ENCODE results near the gene ING5.
"Not testable (repeated sequence)": the region's sequence is repeated elsewhere in the genome, so short reads cannot be mapped to it uniquely, and the experiment has no call there.

ING5 gene

DNA sequence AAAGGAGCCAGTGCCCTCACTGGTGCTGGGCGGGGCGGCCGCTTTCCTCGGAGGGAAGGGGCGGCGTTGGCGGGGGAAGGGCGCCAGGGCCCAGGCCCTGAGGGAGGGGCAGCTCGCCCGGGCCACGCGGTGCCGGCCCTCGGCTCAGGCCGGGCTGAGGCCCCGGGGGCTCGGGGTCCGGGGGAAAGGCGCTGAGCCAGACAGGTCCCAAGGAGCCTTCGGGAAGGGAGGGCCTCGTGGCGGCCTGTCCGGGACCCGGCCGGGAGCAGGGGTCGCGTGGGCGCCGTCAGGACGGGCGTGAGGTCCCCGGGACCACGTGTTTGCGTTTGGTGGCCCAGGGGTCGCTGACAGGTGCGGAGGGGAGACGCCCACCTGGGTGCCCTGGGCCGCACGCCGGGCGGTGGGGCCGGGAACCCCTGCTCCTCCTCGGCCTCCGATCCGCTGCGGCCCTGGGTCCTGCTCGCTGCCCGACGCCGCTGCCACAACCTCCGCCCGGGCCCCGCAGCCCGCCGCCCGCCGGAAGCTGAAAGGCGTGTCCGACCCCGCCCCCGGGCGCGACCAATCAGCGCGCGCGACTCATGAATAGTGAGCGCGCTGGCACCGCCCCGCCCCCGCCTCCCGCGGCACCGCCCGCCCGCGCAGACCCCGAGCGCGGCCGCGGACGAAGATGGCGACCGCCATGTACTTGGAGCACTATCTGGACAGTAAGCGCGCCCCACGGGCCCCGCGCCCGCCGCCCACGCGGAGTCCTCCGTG, at the start of gene ING5:
ING5 (plus strand) TSS at position 641 of the 756 bp plus-strand sequence; CDS start at position 668, 27 bp downstream.
- peaks cover 53% of the 10 kb centered on the region for H3K4me1 Mint-ChIP-seq
- DNase-seq (peak; percentile 96 to 98), ATAC-seq (peak; percentile 80)
- no peaks in the 10 kb centered on the region for H3K27me3 Mint-ChIP-seq
- peaks cover 5 to 7% of the 10 kb centered on the region in 2 donors for H3K9me3 Mint-ChIP-seq
- peak within 1 kb of the TSS; percentile 94 to 97 for H3K4me3 Mint-ChIP-seq
- peak within 1 kb of the TSS; percentile 98 for H3K27ac Mint-ChIP-seq

DNA sequence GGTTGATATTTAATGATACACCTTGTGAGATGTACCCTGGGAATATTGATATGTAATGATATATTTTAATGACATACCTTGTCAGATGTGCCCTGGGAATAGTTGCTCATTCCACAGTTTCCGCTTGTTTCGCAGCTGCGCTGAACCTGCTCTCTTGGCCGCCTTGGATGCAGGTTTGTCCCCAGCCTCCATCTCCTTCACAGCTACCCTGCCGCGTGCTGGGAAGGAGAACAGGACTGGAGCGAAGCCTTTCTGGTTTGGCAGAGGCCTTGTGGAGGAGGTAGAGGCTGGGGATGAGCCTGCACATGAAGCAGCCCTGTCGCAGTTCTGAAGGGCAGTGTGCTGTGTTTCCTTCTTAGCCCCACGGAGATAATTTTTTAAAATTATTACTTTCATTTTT, 49.7 kb upstream of the ING5 start:
- Mint-ChIP-seq H3K27ac (no peak overlapping the region), H3K4me1 (peaks cover 13% of the 10 kb centered on the region), H3K9me3 (no peaks in the 10 kb centered on the region), H3K27me3 (no peaks in the 10 kb centered on the region), H3K4me3 (no peak overlapping the region)
- no peak for DNase-seq
- ATAC-seq, result no peak

DNA sequence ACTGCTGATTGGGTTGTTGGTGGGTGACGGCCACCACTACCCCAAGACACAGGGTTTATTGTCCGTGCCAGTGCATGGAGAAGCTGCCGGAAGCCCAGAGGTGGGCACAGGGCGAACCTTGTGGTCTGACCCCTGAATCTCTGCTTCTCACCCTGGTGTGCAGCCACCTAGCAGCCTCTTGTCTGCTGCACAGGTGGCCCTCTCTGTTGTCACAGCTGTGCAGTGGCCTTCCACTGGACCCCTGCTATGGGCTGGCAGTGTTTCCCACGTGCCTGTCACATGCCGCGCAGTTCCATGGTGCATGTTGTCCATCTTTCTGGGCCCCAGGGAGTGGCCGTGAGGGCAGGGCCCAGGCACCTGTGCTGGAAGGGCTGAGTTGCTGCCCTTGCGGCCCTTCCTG, 49.1 kb upstream of the ING5 start:
- H3K9me3 Mint-ChIP-seq, result no peaks in the 10 kb centered on the region
- no peaks in the 10 kb centered on the region for H3K27me3 Mint-ChIP-seq
- no peak overlapping the region for H3K4me3 Mint-ChIP-seq
- H3K27ac Mint-ChIP-seq, result no peak overlapping the region
- no peak for DNase-seq
- ATAC-seq, result no peak
- H3K4me1 Mint-ChIP-seq, result peaks cover 13% of the 10 kb centered on the region

DNA sequence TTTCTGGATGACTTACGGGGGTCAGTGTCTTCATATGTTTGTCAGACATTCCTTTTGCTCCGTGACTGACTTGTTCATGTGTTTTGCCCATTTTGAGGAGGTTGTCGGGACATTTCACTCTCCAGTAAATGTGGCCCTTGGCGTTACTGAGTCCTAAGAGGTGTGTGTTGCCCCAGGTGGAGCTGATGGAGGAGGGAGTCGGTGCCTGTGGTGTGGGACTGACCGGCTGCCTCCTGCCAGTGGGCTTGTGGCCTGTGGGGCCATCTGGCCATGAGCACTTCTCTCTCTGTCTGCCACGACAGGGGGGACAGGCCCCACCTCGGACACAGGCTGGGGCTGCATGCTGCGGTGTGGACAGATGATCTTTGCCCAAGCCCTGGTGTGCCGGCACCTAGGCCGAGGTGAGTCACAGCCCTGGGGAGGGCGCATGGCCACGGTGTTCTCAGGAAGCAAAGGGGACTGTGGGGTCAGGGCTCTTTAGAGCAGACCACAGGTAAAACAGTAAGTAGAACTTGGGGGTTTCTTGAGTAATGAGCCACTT, 48.6 kb upstream of the ING5 start:
- H3K27me3 Mint-ChIP-seq, result no peaks in the 10 kb centered on the region
- H3K27ac Mint-ChIP-seq, result no peak overlapping the region

DNA sequence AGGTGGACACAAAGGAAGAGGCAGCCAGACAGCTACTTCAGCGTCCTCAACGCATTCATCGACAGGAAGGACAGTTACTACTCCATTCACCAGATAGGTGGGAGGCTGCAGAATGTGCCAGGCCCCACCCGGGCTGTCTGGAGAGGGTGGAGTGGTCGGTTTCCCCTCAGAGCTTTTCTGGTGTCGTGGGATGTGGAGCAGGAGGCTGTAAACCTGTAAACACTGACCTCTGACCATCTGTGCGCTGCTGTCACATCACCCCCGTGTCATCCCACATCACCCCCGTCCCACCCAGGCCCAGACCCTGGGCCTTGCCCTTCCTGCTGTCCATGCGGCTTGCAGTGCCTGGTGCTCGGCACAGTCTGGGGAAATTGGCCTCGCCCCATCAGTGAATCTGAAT, 47.3 kb upstream of the ING5 start:
- no peak overlapping the region for H3K27ac Mint-ChIP-seq
- ATAC-seq, result no peak
- H3K4me3 Mint-ChIP-seq, result no peak overlapping the region
- H3K9me3 Mint-ChIP-seq, result no peaks in the 10 kb centered on the region
- H3K27me3 Mint-ChIP-seq, result no peaks in the 10 kb centered on the region
- H3K4me1 Mint-ChIP-seq, result no peaks in the 10 kb centered on the region
- DNase-seq, result no peak

More for the DNA sequence above, 48.6 kb upstream of the ING5 start:
- DNase-seq (no peak), ATAC-seq (no peak)
- Mint-ChIP-seq H3K4me1 (peaks cover 10% of the 10 kb centered on the region), H3K9me3 (no peaks in the 10 kb centered on the region), H3K4me3 (no peak overlapping the region)

DNA sequence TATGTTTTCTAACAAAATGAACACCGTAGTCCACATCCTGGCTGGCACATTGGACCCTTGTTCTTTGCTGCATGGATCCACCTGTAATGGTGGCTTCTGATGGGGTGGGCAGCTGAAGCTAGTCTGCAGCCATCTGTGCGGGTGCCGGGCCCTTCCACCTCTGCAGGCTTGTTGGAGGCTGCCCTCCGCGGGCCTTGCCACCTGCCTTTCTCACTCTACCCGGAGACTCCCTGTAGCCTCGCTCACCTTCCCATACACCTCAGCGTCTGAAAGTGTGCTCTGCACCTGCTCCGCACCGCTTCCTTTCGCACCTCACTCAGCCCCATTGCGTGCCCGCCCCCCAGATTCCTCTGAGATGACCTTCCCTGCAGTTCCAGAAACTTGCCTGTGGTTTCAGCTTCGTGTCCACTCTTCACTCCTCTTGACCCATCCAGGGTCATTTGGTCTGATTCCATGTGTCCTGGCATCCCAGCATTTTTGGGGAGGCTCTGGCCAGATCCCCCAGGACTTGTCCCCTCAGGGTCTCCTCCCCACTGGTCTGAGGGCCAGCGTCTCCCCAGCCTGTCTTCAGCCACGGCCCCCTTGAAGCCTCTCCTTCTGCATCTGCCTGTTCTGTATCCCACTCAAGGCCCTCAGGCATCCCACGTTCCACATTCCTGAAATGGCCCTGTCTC, 46.2 kb upstream of the ING5 start:
- Mint-ChIP-seq H3K4me1 (no peaks in the 10 kb centered on the region), H3K27me3 (no peaks in the 10 kb centered on the region), H3K4me3 (no peak overlapping the region), H3K9me3 (no peaks in the 10 kb centered on the region), H3K27ac (no peak overlapping the region)
- ATAC-seq (no peak), DNase-seq (no peak)

DNA sequence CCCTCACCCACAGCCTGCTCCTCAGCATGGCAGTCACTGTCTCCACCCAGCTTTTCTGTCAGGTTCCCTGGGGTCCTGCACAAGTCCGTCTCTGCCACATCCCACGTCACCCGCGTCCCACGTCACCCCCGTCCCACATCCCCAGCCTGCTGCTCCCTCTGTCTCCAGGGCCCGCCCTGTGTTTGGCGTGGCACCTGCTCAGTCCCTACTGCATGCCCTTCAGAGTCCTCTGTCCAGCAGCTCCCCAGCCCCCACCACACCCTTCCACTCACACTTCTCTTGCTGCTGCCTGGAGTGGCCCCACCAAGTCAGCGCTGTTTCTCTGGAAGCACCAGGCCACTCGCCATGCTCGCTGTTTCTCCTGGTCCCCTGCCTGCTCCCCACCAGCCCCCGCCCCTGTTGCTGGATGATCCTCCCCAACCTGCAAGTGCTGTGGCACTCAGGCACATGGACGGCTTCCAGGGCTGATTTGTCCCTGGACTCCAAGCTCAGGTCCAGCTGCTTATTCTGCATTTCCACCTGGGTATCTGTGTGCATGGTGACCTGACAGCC, 45.6 kb upstream of the ING5 start:
- Mint-ChIP-seq H3K27me3 (no peaks in the 10 kb centered on the region), H3K4me3 (no peak overlapping the region), H3K9me3 (no peaks in the 10 kb centered on the region), H3K4me1 (no peaks in the 10 kb centered on the region), H3K27ac (no peak overlapping the region)
- DNase-seq (no peak), ATAC-seq (no peak)

DNA sequence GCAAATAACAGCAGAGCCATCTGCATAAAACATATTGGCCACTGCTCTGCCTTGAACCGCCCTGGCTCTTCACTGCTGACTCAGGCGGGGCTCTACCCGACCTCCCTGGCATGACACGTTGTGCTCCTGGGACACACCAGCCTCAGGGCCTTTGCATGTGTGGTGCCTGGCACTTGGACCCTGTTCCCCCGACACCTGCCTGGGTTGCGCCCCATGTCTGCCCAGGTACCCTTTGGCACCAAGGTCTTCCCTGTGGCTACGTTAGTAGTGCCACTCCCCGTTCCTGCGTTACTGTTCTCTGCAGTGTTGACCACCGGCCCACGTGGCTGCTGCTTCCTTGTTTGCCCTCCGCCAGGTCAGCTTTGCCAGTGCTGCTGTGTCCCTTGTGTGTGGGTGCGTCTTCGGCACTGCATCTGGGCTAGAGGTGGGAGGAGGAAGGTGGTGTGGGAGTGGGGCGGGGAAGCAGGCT, 44.0 kb upstream of the ING5 start:
- H3K9me3 Mint-ChIP-seq, result no peaks in the 10 kb centered on the region
- H3K4me3 Mint-ChIP-seq, result no peak overlapping the region
- H3K4me1 Mint-ChIP-seq, result no peaks in the 10 kb centered on the region
- DNase-seq (no peak), ATAC-seq (no peak)
- H3K27ac Mint-ChIP-seq, result no peak overlapping the region
- H3K27me3 Mint-ChIP-seq, result no peaks in the 10 kb centered on the region

DNA sequence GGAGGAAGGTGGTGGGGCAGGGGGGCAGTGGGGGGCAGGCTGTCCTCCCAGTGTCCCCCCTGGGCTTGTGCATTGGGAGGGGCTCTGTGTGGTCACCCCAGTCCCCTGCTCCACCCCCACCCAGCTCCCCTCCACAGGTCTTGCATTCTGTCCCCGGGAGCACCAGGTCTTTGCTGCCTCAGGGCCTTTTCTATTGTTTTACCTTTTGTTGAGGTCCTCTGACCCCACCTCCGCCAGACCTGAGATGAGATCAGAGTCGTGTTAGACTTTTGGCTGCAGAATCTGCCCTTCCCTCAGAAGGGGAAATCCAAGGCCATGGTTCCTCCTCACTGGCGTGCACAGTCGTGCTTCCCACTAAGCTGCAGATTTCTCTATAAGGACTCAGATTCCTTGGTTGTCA, 43.5 kb upstream of the ING5 start:
- H3K4me1 Mint-ChIP-seq, result no peaks in the 10 kb centered on the region
- H3K27me3 Mint-ChIP-seq, result no peaks in the 10 kb centered on the region
- no peak overlapping the region for H3K4me3 Mint-ChIP-seq
- H3K27ac Mint-ChIP-seq, result peak overlapping the region in 1 of 2 donors; percentile 28
- DNase-seq (no peak), ATAC-seq (no peak)
- no peaks in the 10 kb centered on the region for H3K9me3 Mint-ChIP-seq

DNA sequence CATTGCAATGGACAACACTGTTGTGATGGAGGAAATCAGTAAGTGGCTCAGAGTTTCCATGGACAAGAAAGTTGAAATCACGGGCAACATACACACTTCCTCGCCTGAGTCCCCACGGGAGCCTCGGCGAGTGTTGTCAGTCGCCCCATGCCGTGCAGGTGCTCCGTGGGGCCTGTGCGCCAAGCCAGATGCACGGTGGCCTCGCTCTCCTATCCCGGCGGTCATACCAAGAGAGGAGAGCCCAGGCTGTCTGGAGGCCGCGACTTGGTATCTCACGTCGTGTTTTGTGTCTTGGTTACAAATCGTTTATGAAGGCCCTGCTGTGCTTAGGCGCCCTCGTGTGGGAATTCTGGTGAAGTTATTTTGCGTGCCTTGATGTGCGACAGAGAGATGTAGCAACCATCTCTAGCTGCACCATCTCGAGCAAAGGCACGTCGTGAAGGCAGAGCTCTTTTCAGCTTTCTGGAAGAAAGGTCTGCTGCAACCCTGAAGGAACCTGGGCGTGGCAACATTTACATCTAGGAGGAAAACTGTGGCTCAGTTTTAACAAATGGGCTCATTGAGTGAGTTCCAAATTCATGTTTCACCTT, 42.6 kb upstream of the ING5 start:
- no peaks in the 10 kb centered on the region for H3K27me3 Mint-ChIP-seq

DNA sequence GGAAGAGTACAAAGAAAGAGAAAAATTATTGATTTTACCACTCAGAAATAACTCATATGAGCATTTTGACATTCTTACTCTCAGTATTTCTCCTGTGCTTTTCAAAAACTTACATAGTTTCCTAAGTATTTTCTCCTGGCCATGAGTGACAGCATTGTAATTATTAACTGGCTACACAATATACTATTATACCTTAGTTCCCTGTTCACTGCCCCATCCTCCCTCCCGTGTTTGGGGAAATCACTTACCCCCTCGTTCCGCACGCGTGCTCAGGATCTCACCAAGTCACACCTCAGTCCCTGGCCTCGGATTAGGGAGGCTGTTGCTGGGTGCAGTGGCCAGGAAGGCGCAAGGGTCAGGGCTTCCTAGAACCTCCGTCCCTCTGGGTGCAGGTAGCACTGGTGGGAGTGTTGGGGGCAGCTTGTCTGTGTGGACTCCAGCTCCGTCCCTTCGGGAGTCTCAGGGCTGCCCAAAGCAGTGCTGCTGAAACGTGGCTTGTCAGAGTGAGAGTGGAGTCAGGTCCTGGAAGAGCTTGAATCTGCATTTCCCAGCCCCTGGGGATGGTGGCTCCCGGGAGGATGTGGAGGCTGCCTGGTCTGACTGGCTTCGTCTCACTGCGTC, 41.1 kb upstream of the ING5 start:
- ATAC-seq (no peak), DNase-seq (no peak)
- Mint-ChIP-seq H3K4me3 (no peak overlapping the region), H3K27me3 (no peaks in the 10 kb centered on the region), H3K9me3 (no peaks in the 10 kb centered on the region), H3K4me1 (peaks cover 15% of the 10 kb centered on the region), H3K27ac (peak overlapping the region in 1 of 2 donors; percentile 20)

More for the DNA sequence above, 42.6 kb upstream of the ING5 start:
- Mint-ChIP-seq H3K9me3 (no peaks in the 10 kb centered on the region), H3K4me1 (peaks cover under 1% of the 10 kb centered on the region), H3K4me3 (no peak overlapping the region), H3K27ac (no peak overlapping the region)
- ATAC-seq (no peak), DNase-seq (peak; percentile 19 to 33)

DNA sequence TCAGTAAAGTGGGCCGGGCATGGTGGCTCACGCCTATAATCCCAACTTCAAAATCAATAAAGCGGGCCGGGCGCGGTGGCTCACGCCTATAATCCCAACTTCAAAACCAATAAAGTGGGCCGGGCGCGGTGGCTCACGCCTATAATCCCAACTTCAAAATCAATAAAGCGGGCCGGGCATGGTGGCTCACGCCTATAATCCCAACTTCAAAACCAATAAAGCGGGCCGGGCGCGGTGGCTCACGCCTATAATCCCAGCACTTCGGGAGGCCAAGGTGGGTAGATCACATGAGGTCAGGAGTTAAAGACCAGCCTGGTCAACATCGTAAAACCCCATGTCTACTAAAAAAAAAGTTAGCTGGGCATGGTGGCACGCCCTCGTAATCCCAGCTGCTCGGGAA, 39.1 kb upstream of the ING5 start:
- not testable (repeated sequence) for ATAC-seq, H3K27me3 Mint-ChIP-seq

DNA sequence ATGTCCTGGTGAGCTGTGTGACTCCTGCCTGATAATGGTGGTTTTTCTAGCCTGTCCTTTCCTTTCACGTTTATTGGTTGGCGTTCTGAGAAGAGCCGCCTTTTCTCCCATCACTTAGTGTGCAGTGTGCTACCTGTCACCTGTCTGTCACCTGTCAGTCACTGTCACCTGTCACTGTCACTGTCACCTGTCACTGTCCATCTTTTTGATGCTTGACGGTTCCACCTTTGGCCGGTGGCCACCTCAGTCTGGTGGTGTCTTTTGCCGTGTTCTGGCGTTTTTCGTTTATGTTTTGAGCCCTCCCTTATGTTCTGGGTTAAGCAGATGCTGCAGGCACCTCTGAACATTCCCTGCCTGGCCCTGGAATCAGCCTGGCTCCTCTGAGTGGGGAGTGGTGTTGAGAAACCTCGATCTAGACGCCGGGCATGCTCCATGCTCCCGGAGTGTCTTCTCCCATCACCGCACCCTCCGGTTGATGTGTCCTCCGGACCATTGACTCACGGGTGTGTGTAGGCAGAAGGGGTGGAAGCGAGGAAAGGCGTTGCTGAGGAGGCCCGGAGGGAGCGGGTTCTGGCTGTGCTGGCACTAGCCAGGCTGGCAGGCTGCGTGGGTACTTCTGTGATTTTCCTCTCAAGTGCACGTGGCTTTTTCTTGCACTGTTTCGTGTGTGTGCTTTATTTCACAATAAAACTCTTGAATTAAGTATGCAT, 36.0 kb upstream of the ING5 start:
- H3K27ac Mint-ChIP-seq, result no peak overlapping the region

More for the DNA sequence above, 39.1 kb upstream of the ING5 start:
- H3K4me1 Mint-ChIP-seq, result peaks cover 16% of the 10 kb centered on the region
- H3K9me3 Mint-ChIP-seq, H3K4me3 Mint-ChIP-seq, DNase-seq, H3K27ac Mint-ChIP-seq: not testable (repeated sequence)

DNA sequence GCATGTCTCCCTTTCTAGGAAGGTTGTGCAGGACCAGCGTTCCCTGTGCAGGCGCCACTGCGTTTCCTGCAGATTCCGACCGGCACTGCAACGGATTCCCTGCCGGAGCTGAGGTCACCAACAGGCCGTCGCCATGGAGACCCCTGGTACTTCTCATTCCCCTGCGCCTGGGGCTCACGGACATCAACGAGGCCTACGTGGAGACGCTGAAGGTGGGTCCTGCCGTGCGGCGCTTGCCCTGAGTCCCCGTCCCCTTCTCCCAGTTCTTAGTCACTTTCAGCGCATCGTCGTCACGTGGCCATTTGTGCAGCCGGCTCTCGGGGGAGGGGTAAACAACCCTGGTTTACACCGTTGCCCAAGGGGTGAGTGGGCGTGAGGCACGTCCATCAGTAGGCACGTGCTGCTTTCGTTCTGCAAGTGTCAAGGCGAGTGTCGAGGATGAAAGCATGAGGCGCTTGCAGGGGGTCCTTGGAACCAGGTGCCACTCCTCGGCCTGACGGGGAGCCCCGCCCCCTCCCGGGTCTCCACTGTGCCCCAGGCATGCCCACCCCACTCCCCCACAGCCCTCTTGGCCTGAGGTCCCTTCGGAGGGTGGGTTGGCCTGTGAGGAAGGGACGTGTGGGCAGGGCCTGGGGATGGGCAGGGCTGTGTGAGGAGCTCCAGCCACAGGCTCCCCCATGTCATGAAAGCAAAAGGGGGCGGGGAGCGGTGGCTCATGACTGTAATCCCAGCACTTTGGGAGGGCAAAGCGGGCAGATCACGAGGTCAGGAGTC, 35.0 kb upstream of the ING5 start:
- Mint-ChIP-seq H3K4me3 (no peak overlapping the region), H3K27me3 (no peaks in the 10 kb centered on the region), H3K9me3 (no peaks in the 10 kb centered on the region), H3K4me1 (peaks cover 16% of the 10 kb centered on the region), H3K27ac (peak overlapping the region in 1 of 2 donors; percentile 19)
- no peak for DNase-seq
- ATAC-seq, result no peak

More for the DNA sequence above, 36.0 kb upstream of the ING5 start:
- H3K4me1 Mint-ChIP-seq, result peaks cover 16% of the 10 kb centered on the region
- no peak for DNase-seq
- ATAC-seq, result no peak
- H3K27me3 Mint-ChIP-seq, result no peaks in the 10 kb centered on the region
- no peak overlapping the region for H3K4me3 Mint-ChIP-seq
- H3K9me3 Mint-ChIP-seq, result no peaks in the 10 kb centered on the region

Data from stimulated activated naive CD8-positive, alpha-beta T cell treated with anti-CD3 and anti-CD28 coated beads, Interleukin-15, amount 100 ng/mL, for 72 hours (primary cell).